CD4-positive, CD25-positive, alpha-beta regulatory T cell (primary cell): ENCODE results near the gene CLEC6A. TPM values are rescaled to one million over a fixed set of nuclear protein-coding genes. Genes with fewer than 3 reads are reported as not detected.

Experiments used
- ATAC-seq, 2 donors: fragments of 150-1000 bp; cut with Tn5 transposase; one replicate each; pipeline ENCODE4 v1.10.0; 2021; ENCODE audit warnings: low read depth in 2 of 2, moderate number of reproducible peaks in 2 of 2, moderate library complexity in 1 of 2
- DNase-seq, 3 donors: peaks; one replicate each; pipeline versions ENCODE4 v3.0.0 to v3.0.0-alpha.2; 2012 to 2022; ENCODE audit warnings: mixed read lengths in 1 of 3
- H3K27ac ChIP-seq: one replicate; pipeline ENCODE4 v1.7.0; 2013; ENCODE audit warnings: mild to moderate bottlenecking, low read length; ENCODE audit not compliant: insufficient read depth, poor library complexity, severe bottlenecking
- H3K27me3 ChIP-seq: one replicate; pipeline ENCODE4 v1.7.0; 2013; ENCODE audit warnings: low read length; ENCODE audit not compliant: control insufficient read depth, insufficient read depth
- H3K36me3 ChIP-seq: one replicate; pipeline ENCODE4 v1.7.0; 2013; ENCODE audit warnings: mild to moderate bottlenecking, low read length, moderate library complexity; ENCODE audit not compliant: control insufficient read depth, insufficient read depth
- H3K4me1 ChIP-seq: 2 replicates; pipeline ENCODE4 v1.7.0; 2013; ENCODE audit warnings: mild to moderate bottlenecking, low read length; ENCODE audit not compliant: insufficient read depth, control insufficient read depth, poor library complexity, severe bottlenecking
- H3K4me3 ChIP-seq: one replicate; pipeline ENCODE4 v1.7.0; 2013; ENCODE audit warnings: low read depth, mild to moderate bottlenecking, low read length, moderate library complexity
- H3K9me3 ChIP-seq, 2 experiments: 1 replicate in 1 of 2; 2 replicates in 1 of 2; pipeline ENCODE4 v1.7.0; 2013; ENCODE audit warnings: low read length in 2 of 2, mild to moderate bottlenecking in 1 of 2, moderate library complexity in 1 of 2; ENCODE audit not compliant: control insufficient read depth in 2 of 2
- H3K27ac Mint-ChIP-seq, 3 donors: one replicate each; pipeline ENCODE4 v1.8.0; 2020 to 2022; ENCODE audit warnings: mild to moderate bottlenecking in 3 of 3, mixed read lengths in 3 of 3, moderate library complexity in 2 of 3
- H3K27me3 Mint-ChIP-seq: one replicate; pipeline ENCODE4 v1.8.0; 2022; ENCODE audit warnings: mild to moderate bottlenecking, mixed read lengths
- H3K36me3 Mint-ChIP-seq: one replicate; pipeline ENCODE4 v1.8.0; 2020; ENCODE audit warnings: mixed read lengths
- H3K4me1 Mint-ChIP-seq, 4 donors: one replicate each; pipeline ENCODE4 v1.8.0; 2020 to 2022; ENCODE audit warnings: mixed read lengths in 4 of 4, mild to moderate bottlenecking in 1 of 4
- H3K4me3 Mint-ChIP-seq, 4 donors: one replicate each; pipeline ENCODE4 v1.8.0; 2020 to 2022; ENCODE audit warnings: mild to moderate bottlenecking in 4 of 4, mixed read lengths in 4 of 4, moderate library complexity in 3 of 4
- H3K9me3 Mint-ChIP-seq, 7 donors: one replicate each; pipeline ENCODE4 v1.8.0; 2020 to 2022; ENCODE audit warnings: mixed read lengths in 7 of 7, mild to moderate bottlenecking in 3 of 7, moderate library complexity in 2 of 7
- polyA plus RNA-seq, 4 donors: library from polyadenylated mRNA; unstranded; fragments of 300-500 nt; fragmentation: Illumina TruSeq; gene quantifications; one replicate each; pipeline ENCODE4 v1.2.3, GENCODE V29; 2021
- total RNA-seq: library from RNA; stranded (reverse); gene quantifications from one replicate; pipeline ENCODE4 v1.2.3, GENCODE V29; 2022

Gene CLEC6A
- total and polyA plus RNA-seq, 5 donors from 2014 or later = not detected

DNA sequence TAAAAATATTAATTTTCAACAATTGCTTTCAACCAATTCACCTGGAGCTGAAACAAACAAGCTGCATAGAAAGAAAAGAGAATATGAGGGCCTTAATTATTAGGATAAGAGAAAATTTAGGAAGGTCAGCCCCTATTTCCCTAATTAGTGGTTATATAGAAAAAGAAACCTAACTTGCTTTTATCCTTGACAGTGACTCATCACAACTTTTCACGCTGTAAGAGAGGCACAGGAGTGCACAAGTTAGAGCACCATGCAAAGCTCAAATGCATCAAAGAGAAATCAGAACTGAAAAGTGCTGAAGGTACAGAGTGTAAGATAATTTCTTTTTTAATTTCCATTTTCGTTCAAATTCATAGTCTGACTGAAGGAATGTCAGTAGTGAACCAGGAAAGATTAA lies 62.2 kb downstream of the CLEC6A start:
- Histone ChIP-seq H3K4me1 (no peaks in the 10 kb centered on the region), H3K4me3 (no peak overlapping the region), H3K27ac (no peak overlapping the region), H3K27me3 (peaks cover 7% of the 10 kb centered on the region), H3K36me3 (no peaks in the 10 kb centered on the region), H3K9me3 (no peaks in the 10 kb centered on the region)
- Mint-ChIP-seq H3K36me3 (no peaks in the 10 kb centered on the region), H3K9me3 (no peaks in the 10 kb centered on the region), H3K4me3 (no peak overlapping the region), H3K4me1 (no peaks in the 10 kb centered on the region), H3K27ac (no peak overlapping the region), H3K27me3 (peaks cover 24% of the 10 kb centered on the region)
- ATAC-seq (no peak), DNase-seq (no peak)

GRCh38 chr12:8519171-8519570 lies 63.4 kb downstream of the CLEC6A start:
- Histone ChIP-seq H3K9me3 (no peaks in the 10 kb centered on the region), H3K36me3 (no peaks in the 10 kb centered on the region)

GRCh38 chr12:8527250-8528130 lies 71.7 kb downstream of the CLEC6A start:
- Histone ChIP-seq H3K4me1 (no peaks in the 10 kb centered on the region), H3K9me3 (no peaks in the 10 kb centered on the region), H3K4me3 (no peak overlapping the region), H3K27me3 (peaks cover 10% of the 10 kb centered on the region), H3K27ac (no peak overlapping the region), H3K36me3 (no peaks in the 10 kb centered on the region)
- H3K27me3 Mint-ChIP-seq = peaks cover 18% of the 10 kb centered on the region
- no peaks in the 10 kb centered on the region for H3K4me1 Mint-ChIP-seq
- H3K36me3 Mint-ChIP-seq = no peaks in the 10 kb centered on the region
- H3K27ac Mint-ChIP-seq = no peak overlapping the region
- H3K4me3 Mint-ChIP-seq = no peak overlapping the region
- H3K9me3 Mint-ChIP-seq = peaks cover 0 to 20% (median 6%) of the 10 kb centered on the region in 7 donors
- no peak for ATAC-seq
- DNase-seq = no peak

More at GRCh38 chr12:8519171-8519570, 63.4 kb downstream of the CLEC6A start:
- H3K36me3 Mint-ChIP-seq = no peaks in the 10 kb centered on the region
- Histone ChIP-seq H3K27me3 (peaks cover 7% of the 10 kb centered on the region), H3K4me1 (no peaks in the 10 kb centered on the region), H3K27ac (no peak overlapping the region), H3K4me3 (no peak overlapping the region)
- ATAC-seq = no peak
- peaks cover 0 to 4% (median 0%) of the 10 kb centered on the region in 7 donors for H3K9me3 Mint-ChIP-seq
- no peak overlapping the region for H3K4me3 Mint-ChIP-seq
- peaks cover 19% of the 10 kb centered on the region for H3K27me3 Mint-ChIP-seq
- H3K4me1 Mint-ChIP-seq = no peaks in the 10 kb centered on the region
- H3K27ac Mint-ChIP-seq = no peak overlapping the region
- no peak for DNase-seq

Other genes starting within 250 kb of the CLEC6A start
- gene FAM90A1, start 228.3 kb upstream of the CLEC6A start, total RNA-seq = 0.67 TPM
- under 1 TPM in 2 of 4 donors, not detected in 2; 0.11 to 0.24 TPM for gene FAM90A1, start 228.3 kb upstream of the CLEC6A start, polyA plus RNA-seq
- gene CLEC4D, start 57.5 kb downstream of the CLEC6A start, total RNA-seq = not detected
- not detected for gene CLEC4D, start 57.5 kb downstream of the CLEC6A start, polyA plus RNA-seq
- not detected for gene CLEC4E, start 84.9 kb downstream of the CLEC6A start, total RNA-seq
- under 1 TPM in 1 of 4 donors, not detected in 3; 0.36 TPM for gene CLEC4E, start 84.9 kb downstream of the CLEC6A start, polyA plus RNA-seq
- not detected for gene AICDA, start 156.9 kb downstream of the CLEC6A start, total RNA-seq
- not detected for gene AICDA, start 156.9 kb downstream of the CLEC6A start, polyA plus RNA-seq
- gene MFAP5, start 206.9 kb downstream of the CLEC6A start, total RNA-seq = not detected
- not detected for gene MFAP5, start 206.9 kb downstream of the CLEC6A start, polyA plus RNA-seq
- gene RIMKLB, start 242.0 kb downstream of the CLEC6A start, total RNA-seq = 7.7 TPM
- gene RIMKLB, start 242.0 kb downstream of the CLEC6A start, polyA plus RNA-seq = 1 to 10 TPM; 1.1 to 2.1 (median 1.4) TPM